ENCODE measurements around the gene WDR27. TPM values are rescaled to one million over a fixed set of nuclear protein-coding genes. Genes with fewer than 3 reads are reported as not detected.

The WDR27 gene
- polyA plus RNA-seq, 1 donor from 2014 or later, result 35.8 TPM

DNA sequence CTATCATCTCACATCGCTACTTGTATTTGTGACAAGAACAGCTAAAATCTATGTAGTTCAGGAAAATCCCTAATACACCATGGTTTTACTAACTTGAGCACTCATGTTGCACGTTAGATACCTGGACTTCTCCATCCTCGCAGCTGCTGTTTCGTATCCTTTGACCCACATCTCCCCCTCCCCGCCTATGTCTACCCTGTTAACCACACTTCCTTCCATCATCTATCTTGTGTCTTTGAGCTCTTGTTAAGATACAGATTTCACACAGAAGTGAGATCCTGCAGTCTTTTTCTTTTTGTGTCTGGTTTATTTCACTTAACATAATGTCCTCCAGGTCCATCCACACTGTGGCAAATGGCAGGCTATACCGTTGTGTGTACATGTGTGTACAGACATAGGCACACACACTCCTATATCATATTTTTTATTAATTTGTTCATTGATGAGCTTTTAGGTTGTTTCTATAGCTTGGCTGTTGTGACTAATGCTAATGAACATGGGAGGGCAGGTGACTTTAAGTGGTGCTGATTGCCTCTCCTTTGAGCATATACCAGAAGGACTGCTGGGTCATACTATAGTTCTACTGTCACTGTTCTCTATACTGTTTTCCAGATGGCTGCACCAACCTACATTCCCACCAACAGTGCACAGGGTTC is 117.8 kb downstream of the WDR27 start:
- H2AFZ ChIP-seq (ENCODE audit: low read depth, low read length), result no peak overlapping the region

DNA sequence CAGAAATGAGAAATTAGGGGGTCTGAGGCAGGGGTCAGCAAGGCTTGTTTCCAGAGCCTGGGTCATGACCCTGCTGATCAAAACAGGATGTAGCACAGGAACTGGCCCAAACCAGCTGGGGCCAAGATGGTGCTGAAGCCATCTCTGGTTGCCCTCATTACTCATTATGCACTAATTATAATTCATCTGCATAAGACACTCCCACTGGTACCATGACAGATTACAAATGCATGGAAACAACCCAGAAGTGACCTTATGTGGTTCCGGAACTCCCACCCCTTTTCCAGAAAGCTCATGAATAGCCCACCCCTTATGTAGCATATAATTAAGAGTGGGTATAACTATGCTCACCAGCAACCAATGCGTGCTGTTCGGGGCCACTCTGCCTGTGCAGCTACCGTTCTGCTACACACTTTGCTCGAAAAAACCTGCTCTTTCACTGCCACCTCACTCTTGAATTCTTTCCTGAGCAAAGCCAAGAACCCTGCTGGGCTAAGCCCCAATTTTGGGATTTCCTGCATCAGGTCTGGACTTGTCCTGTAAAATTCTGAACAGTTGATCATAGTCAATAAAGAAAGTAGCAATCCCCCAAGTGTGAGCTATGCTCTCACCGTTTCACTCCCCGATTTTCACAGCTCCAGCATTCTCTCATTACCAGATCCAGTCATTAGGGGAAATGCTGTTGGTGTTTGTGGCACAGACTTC is 122.3 kb downstream of the WDR27 start:
- Histone ChIP-seq H3K4me3 (ENCODE audit: low read length) (no peak overlapping the region), H3K27me3 (ENCODE audit: insufficient read depth, low read depth, low read length) (no peaks in the 10 kb centered on the region), H3K9me2 (ENCODE audit: insufficient read depth, low read length) (no peaks in the 10 kb centered on the region), H3K9ac (ENCODE audit: low read length) (no peak overlapping the region), H3K27ac (ENCODE audit: low read length) (no peak overlapping the region), H3K9me3 (ENCODE audit: low read length) (no peaks in the 10 kb centered on the region), H4K20me1 (ENCODE audit: insufficient read depth) (no peaks in the 10 kb centered on the region), H3K4me2 (ENCODE audit: low read length) (no peak overlapping the region), H3K79me2 (replicated peaks; ENCODE audit: insufficient read depth, low read length) (no peaks in the 10 kb centered on the region), H2AFZ (ENCODE audit: low read depth, low read length) (no peak overlapping the region), H3K36me3 (ENCODE audit: insufficient read depth, low read length) (no peaks in the 10 kb centered on the region), H3F3A (ENCODE audit: insufficient read depth, low read length, poor library complexity, severe bottlenecking) (no peaks in the 10 kb centered on the region)
- TF ChIP-seq, protein P1, sequence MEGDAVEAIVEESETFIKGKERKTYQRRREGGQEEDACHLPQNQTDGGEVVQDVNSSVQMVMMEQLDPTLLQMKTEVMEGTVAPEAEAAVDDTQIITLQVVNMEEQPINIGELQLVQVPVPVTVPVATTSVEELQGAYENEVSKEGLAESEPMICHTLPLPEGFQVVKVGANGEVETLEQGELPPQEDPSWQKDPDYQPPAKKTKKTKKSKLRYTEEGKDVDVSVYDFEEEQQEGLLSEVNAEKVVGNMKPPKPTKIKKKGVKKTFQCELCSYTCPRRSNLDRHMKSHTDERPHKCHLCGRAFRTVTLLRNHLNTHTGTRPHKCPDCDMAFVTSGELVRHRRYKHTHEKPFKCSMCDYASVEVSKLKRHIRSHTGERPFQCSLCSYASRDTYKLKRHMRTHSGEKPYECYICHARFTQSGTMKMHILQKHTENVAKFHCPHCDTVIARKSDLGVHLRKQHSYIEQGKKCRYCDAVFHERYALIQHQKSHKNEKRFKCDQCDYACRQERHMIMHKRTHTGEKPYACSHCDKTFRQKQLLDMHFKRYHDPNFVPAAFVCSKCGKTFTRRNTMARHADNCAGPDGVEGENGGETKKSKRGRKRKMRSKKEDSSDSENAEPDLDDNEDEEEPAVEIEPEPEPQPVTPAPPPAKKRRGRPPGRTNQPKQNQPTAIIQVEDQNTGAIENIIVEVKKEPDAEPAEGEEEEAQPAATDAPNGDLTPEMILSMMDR (IDR thresholded peaks at IDR 0.05; ENCODE audit: poor library complexity, severe bottlenecking), result no peak
- TF ChIP-seq SMC3 (conservative IDR thresholded peaks at IDR 0.05; ENCODE audit: poor library complexity) (no peak), RAD21 (conservative IDR thresholded peaks at IDR 0.05) (no peak), EZH2 (IDR thresholded peaks at IDR 0.05; ENCODE audit: borderline replicate concordance, insufficient read depth, low read length, poor library complexity, severe bottlenecking) (no peak), EP300 (conservative IDR thresholded peaks at IDR 0.05; ENCODE audit: poor library complexity, severe bottlenecking) (no peak), POLR2AphosphoS5 (IDR thresholded peaks at IDR 0.05) (no peak), MXI1 (conservative IDR thresholded peaks at IDR 0.05; ENCODE audit: poor library complexity, severe bottlenecking) (no peak)
- TF ChIP-seq, protein P2, sequence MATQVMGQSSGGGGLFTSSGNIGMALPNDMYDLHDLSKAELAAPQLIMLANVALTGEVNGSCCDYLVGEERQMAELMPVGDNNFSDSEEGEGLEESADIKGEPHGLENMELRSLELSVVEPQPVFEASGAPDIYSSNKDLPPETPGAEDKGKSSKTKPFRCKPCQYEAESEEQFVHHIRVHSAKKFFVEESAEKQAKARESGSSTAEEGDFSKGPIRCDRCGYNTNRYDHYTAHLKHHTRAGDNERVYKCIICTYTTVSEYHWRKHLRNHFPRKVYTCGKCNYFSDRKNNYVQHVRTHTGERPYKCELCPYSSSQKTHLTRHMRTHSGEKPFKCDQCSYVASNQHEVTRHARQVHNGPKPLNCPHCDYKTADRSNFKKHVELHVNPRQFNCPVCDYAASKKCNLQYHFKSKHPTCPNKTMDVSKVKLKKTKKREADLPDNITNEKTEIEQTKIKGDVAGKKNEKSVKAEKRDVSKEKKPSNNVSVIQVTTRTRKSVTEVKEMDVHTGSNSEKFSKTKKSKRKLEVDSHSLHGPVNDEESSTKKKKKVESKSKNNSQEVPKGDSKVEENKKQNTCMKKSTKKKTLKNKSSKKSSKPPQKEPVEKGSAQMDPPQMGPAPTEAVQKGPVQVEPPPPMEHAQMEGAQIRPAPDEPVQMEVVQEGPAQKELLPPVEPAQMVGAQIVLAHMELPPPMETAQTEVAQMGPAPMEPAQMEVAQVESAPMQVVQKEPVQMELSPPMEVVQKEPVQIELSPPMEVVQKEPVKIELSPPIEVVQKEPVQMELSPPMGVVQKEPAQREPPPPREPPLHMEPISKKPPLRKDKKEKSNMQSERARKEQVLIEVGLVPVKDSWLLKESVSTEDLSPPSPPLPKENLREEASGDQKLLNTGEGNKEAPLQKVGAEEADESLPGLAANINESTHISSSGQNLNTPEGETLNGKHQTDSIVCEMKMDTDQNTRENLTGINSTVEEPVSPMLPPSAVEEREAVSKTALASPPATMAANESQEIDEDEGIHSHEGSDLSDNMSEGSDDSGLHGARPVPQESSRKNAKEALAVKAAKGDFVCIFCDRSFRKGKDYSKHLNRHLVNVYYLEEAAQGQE (IDR thresholded peaks at IDR 0.05; ENCODE audit: borderline replicate concordance), result no peak

More for the DNA sequence above, 117.8 kb downstream of the WDR27 start:
- Histone ChIP-seq H3K9ac (ENCODE audit: low read length) (no peak overlapping the region), H3K9me2 (ENCODE audit: insufficient read depth, low read length) (no peaks in the 10 kb centered on the region), H3K4me2 (ENCODE audit: low read length) (no peak overlapping the region), H3K4me3 (ENCODE audit: low read length) (no peak overlapping the region), H3K9me3 (ENCODE audit: low read length) (no peaks in the 10 kb centered on the region), H3K36me3 (ENCODE audit: insufficient read depth, low read length) (no peaks in the 10 kb centered on the region), H3K27me3 (ENCODE audit: insufficient read depth, low read depth, low read length) (no peaks in the 10 kb centered on the region), H3F3A (ENCODE audit: insufficient read depth, low read length, poor library complexity, severe bottlenecking) (no peaks in the 10 kb centered on the region), H3K79me2 (replicated peaks; ENCODE audit: insufficient read depth, low read length) (no peaks in the 10 kb centered on the region), H3K27ac (ENCODE audit: low read length) (no peak overlapping the region), H4K20me1 (ENCODE audit: insufficient read depth) (no peaks in the 10 kb centered on the region)
- TF ChIP-seq EZH2 (IDR thresholded peaks at IDR 0.05; ENCODE audit: borderline replicate concordance, insufficient read depth, low read length, poor library complexity, severe bottlenecking) (no peak), POLR2AphosphoS5 (IDR thresholded peaks at IDR 0.05) (no peak), SMC3 (conservative IDR thresholded peaks at IDR 0.05; ENCODE audit: poor library complexity) (no peak), MXI1 (conservative IDR thresholded peaks at IDR 0.05; ENCODE audit: poor library complexity, severe bottlenecking) (no peak), RAD21 (conservative IDR thresholded peaks at IDR 0.05) (no peak), EP300 (conservative IDR thresholded peaks at IDR 0.05; ENCODE audit: poor library complexity, severe bottlenecking) (no peak), TAF1 (IDR thresholded peaks at IDR 0.05; ENCODE audit: low read depth) (no peak)
- TF ChIP-seq, protein P2 (IDR thresholded peaks at IDR 0.05; ENCODE audit: borderline replicate concordance), result no peak
- TF ChIP-seq, protein P1 (IDR thresholded peaks at IDR 0.05; ENCODE audit: poor library complexity, severe bottlenecking), result no peak

All from neural cell (in vitro differentiated cells).